ENCODE results near the gene SLC9C1. TPM values are rescaled to one million over a fixed set of nuclear protein-coding genes. Genes with fewer than 3 reads are reported as not detected.

SLC9C1 gene
- total RNA-seq, 1 donor: 0.45 TPM

DNA sequence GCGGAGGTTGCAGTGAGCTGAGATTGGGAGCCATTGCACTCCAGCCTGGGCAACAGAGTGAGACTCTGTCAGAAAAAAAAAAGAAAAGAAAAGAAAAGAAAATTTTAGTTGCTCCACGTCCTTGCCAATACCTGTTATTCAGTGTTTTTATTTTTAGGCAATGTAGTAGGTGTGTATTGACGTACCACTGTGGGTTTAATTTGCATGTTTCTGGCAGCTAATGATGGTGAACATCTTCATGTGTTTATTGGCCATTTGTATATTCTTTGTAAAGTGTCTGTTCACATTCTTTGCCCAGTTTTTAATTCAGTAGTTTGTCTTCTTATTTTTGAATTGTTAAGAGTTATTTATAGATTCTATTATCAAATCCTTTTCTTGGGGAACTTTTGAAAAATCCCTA, 122.9 kb downstream of the SLC9C1 start:
- DNase-seq (ENCODE audit: low read depth): no peak
- H3K4me3 ChIP-seq (ENCODE audit: low read depth, low read length): no peak overlapping the region
- TF ChIP-seq, protein P1, sequence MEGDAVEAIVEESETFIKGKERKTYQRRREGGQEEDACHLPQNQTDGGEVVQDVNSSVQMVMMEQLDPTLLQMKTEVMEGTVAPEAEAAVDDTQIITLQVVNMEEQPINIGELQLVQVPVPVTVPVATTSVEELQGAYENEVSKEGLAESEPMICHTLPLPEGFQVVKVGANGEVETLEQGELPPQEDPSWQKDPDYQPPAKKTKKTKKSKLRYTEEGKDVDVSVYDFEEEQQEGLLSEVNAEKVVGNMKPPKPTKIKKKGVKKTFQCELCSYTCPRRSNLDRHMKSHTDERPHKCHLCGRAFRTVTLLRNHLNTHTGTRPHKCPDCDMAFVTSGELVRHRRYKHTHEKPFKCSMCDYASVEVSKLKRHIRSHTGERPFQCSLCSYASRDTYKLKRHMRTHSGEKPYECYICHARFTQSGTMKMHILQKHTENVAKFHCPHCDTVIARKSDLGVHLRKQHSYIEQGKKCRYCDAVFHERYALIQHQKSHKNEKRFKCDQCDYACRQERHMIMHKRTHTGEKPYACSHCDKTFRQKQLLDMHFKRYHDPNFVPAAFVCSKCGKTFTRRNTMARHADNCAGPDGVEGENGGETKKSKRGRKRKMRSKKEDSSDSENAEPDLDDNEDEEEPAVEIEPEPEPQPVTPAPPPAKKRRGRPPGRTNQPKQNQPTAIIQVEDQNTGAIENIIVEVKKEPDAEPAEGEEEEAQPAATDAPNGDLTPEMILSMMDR (IDR thresholded peaks at IDR 0.05; ENCODE audit: insufficient read depth, low read length): no peak

GRCh38 chr3:112170046-112170445, 124.0 kb downstream of the SLC9C1 start:
- DNase-seq (ENCODE audit: low read depth): no peak
- no peak overlapping the region for H3K4me3 ChIP-seq (ENCODE audit: low read depth, low read length)
- TF ChIP-seq, protein P1 (IDR thresholded peaks at IDR 0.05; ENCODE audit: insufficient read depth, low read length): no peak

DNA sequence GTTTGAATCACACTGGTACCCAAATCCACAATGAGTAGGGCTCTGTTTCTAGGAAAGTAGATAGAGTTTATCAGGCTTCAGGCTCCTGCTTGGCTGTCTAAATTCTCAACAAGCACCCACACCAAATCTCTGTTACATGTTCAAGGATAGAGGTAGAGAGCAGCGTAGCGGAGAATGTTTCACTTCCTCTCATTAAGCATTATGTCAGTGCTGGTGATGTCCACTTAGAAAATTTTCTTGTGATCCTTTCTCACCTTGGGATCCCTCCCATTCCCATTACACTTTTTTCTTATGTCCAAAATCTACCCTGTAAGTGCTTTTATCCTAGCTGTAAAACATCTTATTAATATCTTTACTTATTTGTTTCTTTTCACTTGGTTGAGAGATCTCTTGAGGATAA, 126.3 kb downstream of the SLC9C1 start:
- TF ChIP-seq, protein P1 (IDR thresholded peaks at IDR 0.05; ENCODE audit: insufficient read depth, low read length): no peak
- H3K4me3 ChIP-seq (ENCODE audit: low read depth, low read length): no peak overlapping the region

DNA sequence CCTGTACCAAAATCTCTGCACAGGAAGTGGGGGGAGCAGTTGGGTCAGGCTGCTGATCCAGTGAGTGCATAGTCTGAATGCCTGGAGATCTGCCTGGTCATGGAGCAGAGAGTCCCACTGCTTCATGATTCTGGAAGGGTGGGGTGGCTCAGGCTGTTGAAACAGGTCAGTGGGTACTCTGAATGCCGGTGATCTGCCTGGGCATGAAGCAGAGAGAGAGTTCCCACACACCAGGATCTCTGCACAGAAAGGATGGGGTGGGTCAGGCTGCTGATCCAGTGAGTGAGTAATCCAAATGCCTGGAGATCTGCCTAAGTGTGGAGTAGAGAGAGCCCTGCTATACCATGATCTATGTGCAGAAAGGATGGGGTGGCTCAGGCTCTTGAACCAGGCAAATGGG, 144.9 kb downstream of the SLC9C1 start:
- TF ChIP-seq, protein P1 (IDR thresholded peaks at IDR 0.05; ENCODE audit: insufficient read depth, low read length): no peak
- DNase-seq (ENCODE audit: low read depth): no peak
- no peak overlapping the region for H3K4me3 ChIP-seq (ENCODE audit: low read depth, low read length)

More for the DNA sequence above, 126.3 kb downstream of the SLC9C1 start:
- no peak for DNase-seq (ENCODE audit: low read depth)

- no peak for DNase-seq (ENCODE audit: low read depth)
- no peak overlapping the region for H3K4me3 ChIP-seq (ENCODE audit: low read depth, low read length)
- TF ChIP-seq, protein P1 (IDR thresholded peaks at IDR 0.05; ENCODE audit: insufficient read depth, low read length): no peak
Observed at GRCh38 chr3:112143689-112144088, 150.3 kb downstream of the SLC9C1 start.

DNA sequence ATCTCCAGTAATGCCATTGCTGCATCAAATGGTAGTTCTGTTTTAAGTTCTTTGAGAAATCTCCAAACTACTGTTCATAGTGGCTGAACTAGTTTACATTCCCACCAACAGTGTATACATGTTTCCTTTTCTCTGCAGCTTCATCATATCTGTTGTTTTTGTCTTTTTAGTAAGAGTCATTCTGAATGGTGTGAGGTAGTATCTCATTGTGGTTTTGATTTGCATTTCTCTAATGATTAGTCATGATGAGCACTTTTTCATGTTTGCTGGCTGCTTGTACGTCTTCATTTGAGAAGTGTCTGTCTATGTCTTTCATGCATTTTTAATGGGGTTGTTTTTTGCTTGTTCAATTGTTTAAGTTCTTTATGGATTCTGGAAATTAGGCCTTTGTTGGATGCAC, 150.8 kb downstream of the SLC9C1 start:
- TF ChIP-seq, protein P1 (IDR thresholded peaks at IDR 0.05; ENCODE audit: insufficient read depth, low read length): no peak
- no peak overlapping the region for H3K4me3 ChIP-seq (ENCODE audit: low read depth, low read length)
- DNase-seq (ENCODE audit: low read depth): no peak

GRCh38 chr3:112141293-112141692, 152.7 kb downstream of the SLC9C1 start:
- DNase-seq (ENCODE audit: low read depth): no peak
- TF ChIP-seq, protein P1 (IDR thresholded peaks at IDR 0.05; ENCODE audit: insufficient read depth, low read length): no peak
- no peak overlapping the region for H3K4me3 ChIP-seq (ENCODE audit: low read depth, low read length)
